GM18858 (cell line): ENCODE results near the gene GPC5.
A peak's percentile ranks its signal among the peaks of the same experiment; 100 is the strongest.
"Not testable (repeated sequence)": the region's sequence is repeated elsewhere in the genome, so short reads cannot be mapped to it uniquely, and the experiment has no call there.

ENCODE experiments used
- ATAC-seq: cut with Tn5 transposase; IDR thresholded peaks from one replicate; pipeline ENCODE4 v1.9.1; 2021; ENCODE audit not compliant: unreplicated experiment

Gene GPC5

DNA sequence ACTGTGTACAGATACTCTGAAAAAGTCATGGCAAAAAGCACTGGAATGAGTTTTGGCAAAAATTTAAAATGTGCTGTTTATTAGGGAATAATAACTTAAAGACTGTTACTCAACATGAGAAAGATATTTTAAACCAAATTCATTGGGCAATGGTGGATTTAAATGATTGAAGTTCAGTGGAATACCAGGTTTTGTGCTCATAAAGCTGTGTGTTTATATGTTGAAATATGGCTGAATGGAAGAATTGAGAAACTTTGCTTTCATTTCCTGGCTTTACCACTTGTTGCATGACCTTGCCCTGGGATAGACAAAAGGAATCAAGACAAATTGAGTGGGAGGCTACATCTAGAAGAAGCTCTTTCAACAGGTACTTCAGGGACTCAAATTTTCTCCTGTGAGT, 246.4 kb downstream of the GPC5 start:
- no peak for ATAC-seq

DNA sequence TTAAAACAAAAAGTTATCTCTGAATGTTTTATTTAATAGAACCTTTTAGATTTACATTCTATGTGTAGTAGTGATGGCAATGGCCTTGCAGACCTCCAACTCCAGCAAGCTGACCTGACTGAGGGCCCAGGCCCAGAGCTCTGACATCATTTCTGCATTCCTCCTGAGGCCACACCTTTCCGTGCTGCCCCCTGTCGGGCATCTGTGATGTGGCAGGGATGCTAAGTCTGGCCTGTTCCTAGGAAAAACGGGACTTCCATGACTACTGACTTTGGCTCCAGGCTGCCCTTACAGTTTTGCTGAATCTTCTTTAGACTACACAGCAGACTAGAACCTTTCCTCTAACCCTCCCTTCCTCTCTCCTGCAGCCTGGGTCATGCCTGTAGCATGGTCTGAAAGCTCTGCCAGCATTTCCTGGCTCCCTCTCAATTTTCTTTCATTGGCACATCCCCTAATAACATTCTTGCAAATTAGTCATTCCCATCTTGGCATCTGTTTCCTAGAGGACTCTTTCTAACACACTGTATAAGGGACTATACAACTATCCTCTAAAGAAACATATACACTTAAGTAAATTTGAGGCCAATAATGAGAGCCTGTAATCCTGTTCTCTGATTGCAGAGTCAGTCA, 249.1 kb downstream of the GPC5 start:
- ATAC-seq, result no peak

- ATAC-seq, result no peak
These were observed 249.6 kb downstream of the GPC5 start for GRCh38 chr13:91648012-91648411.

GRCh38 chr13:91649456-91649855, 251.0 kb downstream of the GPC5 start:
- no peak for ATAC-seq

DNA sequence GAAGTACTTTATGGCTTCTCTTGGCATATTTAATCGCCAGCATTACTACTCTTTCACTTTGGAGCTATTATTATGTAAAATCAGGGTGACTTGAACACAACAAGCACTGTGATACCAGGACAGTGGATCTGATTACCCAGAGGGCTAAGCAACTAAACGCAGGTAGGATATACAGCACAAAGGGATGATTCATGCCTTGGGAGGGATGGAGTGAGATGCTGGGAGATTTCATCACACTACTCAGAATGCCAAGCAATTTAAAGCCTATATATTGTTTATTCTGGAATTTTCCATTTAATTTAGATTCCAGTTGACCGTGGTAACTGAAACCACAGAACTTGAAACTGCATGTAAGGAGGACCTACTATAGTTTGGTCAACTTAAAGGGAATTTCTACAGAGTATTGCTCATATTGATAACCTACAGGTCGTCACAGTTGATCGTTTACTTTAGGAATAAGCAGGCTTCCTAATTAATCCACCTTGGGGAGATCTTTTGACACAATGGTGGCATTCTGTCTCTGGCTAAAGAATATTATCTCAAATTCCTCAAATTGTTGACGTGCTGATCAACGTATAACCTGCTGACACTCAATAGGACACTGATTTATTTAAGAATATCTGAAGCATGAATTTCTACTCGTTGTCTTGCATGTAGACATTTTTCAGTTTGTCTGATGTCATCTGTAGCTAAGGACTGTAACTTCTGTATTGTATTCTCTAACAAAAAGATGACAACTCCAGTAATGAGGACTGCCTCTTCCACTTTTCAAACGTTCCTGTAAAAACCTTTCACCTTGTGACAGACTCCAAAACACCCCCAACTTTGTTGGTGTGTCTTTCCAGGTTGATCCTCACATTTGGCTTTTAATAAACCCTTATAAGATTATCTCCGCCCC, 254.2 kb downstream of the GPC5 start:
- no peak for ATAC-seq

DNA sequence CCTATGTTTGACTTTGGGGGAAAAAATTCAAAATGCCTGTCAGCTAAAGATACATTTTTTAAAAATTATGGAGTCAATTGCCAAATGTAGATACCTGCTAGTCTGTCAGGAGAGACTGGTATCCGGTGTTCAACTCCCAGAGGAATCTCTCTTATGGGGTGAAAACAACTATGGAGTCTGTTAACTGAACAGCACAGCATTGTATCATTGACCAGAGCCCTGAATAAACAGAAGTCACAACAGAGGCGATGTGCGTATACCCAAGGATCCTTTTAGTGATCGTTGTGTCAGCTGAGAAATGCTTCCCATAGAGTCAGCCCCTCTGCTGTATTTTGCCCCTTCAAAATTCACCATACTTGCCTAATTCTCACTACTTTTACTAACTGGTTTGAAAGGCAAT, 257.3 kb downstream of the GPC5 start:
- ATAC-seq, result no peak

GRCh38 chr13:91657283-91657682, 258.9 kb downstream of the GPC5 start:
- ATAC-seq, result no peak

GRCh38 chr13:91659256-91660075, 261.0 kb downstream of the GPC5 start:
- ATAC-seq, result no peak

DNA sequence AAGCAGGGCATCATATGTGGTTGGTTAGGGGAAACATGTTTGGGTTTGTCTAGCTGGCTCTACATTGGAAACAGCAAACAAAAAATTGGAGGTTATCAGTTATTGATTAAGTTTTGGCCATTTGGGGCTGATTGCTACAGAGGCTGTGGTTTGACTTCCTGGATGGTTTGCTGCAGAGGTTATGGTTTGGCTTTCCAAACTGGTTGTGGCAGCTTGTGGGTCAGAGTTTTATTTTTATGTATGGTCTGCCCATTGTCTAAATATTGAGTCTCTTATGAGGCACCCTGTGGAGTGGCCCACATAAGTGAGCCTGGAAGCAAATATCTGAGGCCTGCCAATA, 261.6 kb downstream of the GPC5 start:
- no peak for ATAC-seq

- peak; percentile 71 for ATAC-seq
These were observed 263.5 kb downstream of the GPC5 start for GRCh38 chr13:91661692-91662490.

GRCh38 chr13:91664039-91664438, 265.6 kb downstream of the GPC5 start:
- no peak for ATAC-seq

- no peak for ATAC-seq
These were observed 269.1 kb downstream of the GPC5 start for GRCh38 chr13:91667486-91667885.

- ATAC-seq, result no peak
These were observed 270.6 kb downstream of the GPC5 start for GRCh38 chr13:91668866-91669495.

DNA sequence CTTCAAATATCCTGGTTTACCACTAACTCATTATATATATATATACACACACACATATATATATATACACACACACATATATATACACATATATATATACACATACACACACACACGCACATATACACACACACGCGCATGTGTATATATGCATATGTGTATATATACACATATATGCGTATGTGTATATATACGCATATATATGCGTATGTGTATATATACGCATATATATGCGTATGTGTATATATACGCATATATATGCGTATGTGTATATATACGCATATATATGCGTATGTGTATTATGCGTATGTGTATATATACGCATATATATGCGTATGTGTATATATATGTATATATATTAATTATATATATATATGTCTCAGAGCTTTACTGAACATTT, 275.9 kb downstream of the GPC5 start:
- not testable (repeated sequence) for ATAC-seq

DNA sequence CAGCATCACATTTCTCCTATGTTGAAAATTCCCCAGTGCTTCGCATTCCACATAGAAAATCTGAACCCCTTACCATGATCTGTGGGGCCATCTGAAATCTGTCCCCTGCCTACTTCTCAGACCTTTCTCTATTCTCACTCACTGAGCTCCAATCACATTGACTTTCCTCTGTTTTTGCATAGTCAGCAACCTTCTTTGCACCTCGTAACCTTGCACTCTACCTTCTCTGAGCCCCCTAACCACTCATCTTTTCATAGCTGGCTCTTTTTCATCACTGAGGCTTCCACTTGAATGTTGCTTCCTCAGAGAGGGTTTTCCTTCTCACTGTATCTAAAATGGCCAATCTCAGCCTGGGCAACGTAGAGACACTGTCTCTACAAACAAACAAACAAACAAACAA, 286.3 kb downstream of the GPC5 start:
- ATAC-seq, result no peak

DNA sequence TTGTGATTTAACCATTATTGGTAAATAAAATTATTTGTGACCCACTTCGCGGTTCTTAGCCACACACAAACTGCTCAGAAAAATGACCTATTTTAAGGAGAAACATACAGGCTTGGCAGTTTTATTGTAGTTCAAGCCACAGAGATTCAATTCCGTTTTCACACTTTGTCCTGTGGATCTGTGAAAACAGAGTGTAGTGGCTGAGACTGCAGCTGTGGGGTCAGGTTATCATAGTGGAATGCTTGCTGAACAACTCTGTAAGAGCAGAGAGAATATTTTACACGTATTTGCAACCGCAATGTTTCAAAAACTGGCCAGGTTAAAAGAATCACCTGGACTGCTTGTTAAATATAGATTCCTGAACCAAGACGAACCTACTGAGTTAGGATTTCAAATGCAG, 292.5 kb downstream of the GPC5 start:
- ATAC-seq, result no peak

- no peak for ATAC-seq
These were observed 295.0 kb downstream of the GPC5 start for GRCh38 chr13:91693466-91693865.

DNA sequence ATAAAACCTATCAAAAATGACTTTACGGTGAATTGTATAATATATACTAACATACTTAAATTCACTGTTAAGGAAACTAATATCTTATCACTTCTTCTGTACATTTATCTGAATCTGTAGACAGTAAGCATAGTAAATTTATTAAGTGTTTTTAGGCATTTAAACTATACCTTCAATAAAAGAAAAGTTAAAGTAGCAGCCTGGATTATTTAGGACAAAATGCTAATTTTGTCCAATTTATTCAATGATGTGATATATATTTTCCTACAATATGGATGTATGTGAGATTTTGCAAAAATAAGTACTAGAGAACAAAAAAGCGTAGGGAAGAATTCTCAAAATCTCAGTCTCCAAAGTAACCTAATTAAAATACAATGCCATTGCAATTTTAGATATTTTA, 299.9 kb downstream of the GPC5 start:
- ATAC-seq, result no peak

- ATAC-seq, result no peak
These were observed 300.3 kb downstream of the GPC5 start for GRCh38 chr13:91698767-91699166.

GRCh38 chr13:91699863-91700262, 301.4 kb downstream of the GPC5 start:
- ATAC-seq, result no peak

DNA sequence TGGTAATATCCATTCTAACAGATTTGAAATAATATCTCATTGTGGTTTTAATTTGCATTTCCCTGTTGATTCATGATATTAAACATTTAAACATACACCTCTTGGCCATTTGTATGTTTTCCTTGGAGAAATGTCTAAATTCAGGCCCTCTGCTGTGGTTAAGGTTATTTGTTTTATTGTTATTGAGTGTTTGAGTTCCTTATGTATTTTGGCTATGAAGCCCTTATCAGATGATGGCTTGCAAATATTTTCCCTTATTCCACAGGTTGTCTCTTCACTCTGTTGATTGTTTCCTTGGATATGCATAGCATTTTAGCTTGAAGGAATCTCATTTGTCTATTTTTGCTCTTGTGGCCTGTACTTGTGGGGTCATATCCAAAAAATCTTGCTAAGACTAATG, 303.6 kb downstream of the GPC5 start:
- no peak for ATAC-seq
